H7 (cell line): Measurements from ENCODE around the gene TXK. TPM values are rescaled to one million over a fixed set of nuclear protein-coding genes. Genes with fewer than 3 reads are reported as not detected.
"Not testable (repeated sequence)": the region's sequence is repeated elsewhere in the genome, so short reads cannot be mapped to it uniquely, and the experiment has no call there.

ENCODE experiments used
- DNase-seq: peaks from one replicate; pipeline ENCODE4 v3.0.0; 2012
- H3K27me3 ChIP-seq: 2 replicates; pipeline ENCODE4 v1.6.0; 2011; ENCODE audit warnings: mild to moderate bottlenecking, low read length; ENCODE audit not compliant: control insufficient read depth, insufficient read depth
- H3K36me3 ChIP-seq: replicated peaks from 2 replicates; pipeline ENCODE4 v1.5.1; 2011; ENCODE audit warnings: low read length; ENCODE audit not compliant: control insufficient read depth, insufficient read depth
- H3K4me3 ChIP-seq: 2 replicates; pipeline ENCODE4 v1.5.1; 2011; ENCODE audit warnings: low read depth, mild to moderate bottlenecking, control low read depth, low read length, moderate library complexity; ENCODE audit not compliant: insufficient read depth
- total RNA-seq: library from RNA; depleted of rRNA; stranded (reverse); fragments of >200 nt; shearing (Covaris generic); gene quantifications from 2 replicates; pipeline ENCODE4 v1.2.3, GENCODE V29; 2014; rRNA removed

The TXK gene
- not detected in 2 replicates for total RNA-seq

DNA sequence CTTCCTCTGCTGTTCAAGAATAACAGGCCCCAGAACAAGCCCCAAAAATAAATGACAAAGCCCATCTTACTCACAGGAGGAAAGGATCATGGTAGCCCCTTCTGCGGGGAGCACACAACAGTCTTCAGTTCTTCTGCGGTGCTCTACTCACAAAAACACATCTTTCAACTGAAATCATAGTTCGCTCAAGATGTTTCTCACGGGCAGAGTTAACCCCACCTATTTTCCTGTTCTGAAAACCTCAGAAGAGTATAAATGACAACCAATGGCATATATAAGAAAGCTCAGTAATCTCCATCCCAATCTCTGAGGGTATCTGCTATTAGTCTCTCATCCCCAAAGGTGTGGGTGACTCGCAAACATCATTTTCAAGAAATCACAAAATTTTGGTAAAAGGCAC is at the start of gene TXK:
TSS of gene TXK (minus strand) at position 170 of the 400 bp plus-strand sequence. CDS start at position 90, 80 bp downstream.
- no peak for DNase-seq
- Histone ChIP-seq H3K36me3 (peaks cover 1% of the 10 kb centered on the region), H3K27me3 (no peaks in the 10 kb centered on the region), H3K4me3 (no peak within 1 kb of the TSS)

- DNase-seq: no peak
- Histone ChIP-seq H3K36me3 (no peaks in the 10 kb centered on the region), H3K27me3 (no peaks in the 10 kb centered on the region), H3K4me3 (no peak overlapping the region)
Observed at GRCh38 chr4:48180234-48180633, 46.2 kb upstream of the TXK start.

DNA sequence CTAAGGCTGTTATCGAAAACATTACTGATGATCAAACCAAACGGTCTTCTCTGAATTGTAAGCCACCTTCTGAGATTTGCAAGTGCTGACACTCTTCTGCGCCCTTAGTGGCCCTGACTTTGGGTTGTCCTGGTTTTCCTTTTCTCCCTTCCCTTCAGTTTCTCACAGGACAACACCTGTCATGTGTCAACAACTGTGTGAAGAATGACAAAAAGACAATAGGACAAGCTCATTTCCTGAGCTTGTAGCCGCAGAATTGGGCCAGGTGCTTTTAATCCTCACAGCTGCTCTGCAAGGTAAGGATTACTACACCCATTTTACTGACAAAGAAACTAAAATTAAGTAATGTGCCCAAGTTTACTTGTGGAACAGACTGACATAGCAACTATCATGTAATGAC is 44.9 kb upstream of the TXK start:
- Histone ChIP-seq H3K36me3 (no peaks in the 10 kb centered on the region), H3K27me3 (no peaks in the 10 kb centered on the region), H3K4me3 (no peak overlapping the region)
- no peak for DNase-seq

- Histone ChIP-seq H3K36me3 (no peaks in the 10 kb centered on the region), H3K27me3 (no peaks in the 10 kb centered on the region), H3K4me3 (no peak overlapping the region)
- no peak for DNase-seq
Observed at GRCh38 chr4:48175806-48176205, 41.8 kb upstream of the TXK start.

- DNase-seq: peak; percentile 28
- Histone ChIP-seq H3K36me3 (no peaks in the 10 kb centered on the region), H3K4me3 (no peak overlapping the region), H3K27me3 (no peaks in the 10 kb centered on the region)
Observed at GRCh38 chr4:48175328-48175727, 41.3 kb upstream of the TXK start.

GRCh38 chr4:48173056-48173991 is 39.3 kb upstream of the TXK start:
- no peaks in the 10 kb centered on the region for H3K36me3 ChIP-seq
- no peak for DNase-seq
- no peaks in the 10 kb centered on the region for H3K27me3 ChIP-seq
- no peak overlapping the region for H3K4me3 ChIP-seq

DNA sequence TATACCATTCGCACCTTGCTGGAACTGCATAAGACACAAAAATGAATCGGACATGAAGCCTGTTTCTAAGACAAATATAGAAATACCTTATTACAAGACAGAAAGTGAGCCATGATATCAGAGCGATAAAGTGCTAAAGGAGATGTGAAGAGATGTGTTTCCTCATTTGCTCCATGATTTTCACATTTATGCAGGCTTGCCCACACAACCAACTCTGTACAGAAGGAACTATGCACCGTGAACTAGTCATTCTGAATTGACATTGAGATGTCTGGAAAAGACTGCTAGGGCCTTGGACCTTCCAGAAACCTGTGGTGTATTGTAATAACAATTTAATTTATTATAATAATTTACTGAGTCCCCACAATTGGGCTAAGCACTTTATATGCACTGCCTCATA is 38.6 kb upstream of the TXK start:
- no peaks in the 10 kb centered on the region for H3K27me3 ChIP-seq
- H3K36me3 ChIP-seq: no peaks in the 10 kb centered on the region
- DNase-seq: no peak

DNA sequence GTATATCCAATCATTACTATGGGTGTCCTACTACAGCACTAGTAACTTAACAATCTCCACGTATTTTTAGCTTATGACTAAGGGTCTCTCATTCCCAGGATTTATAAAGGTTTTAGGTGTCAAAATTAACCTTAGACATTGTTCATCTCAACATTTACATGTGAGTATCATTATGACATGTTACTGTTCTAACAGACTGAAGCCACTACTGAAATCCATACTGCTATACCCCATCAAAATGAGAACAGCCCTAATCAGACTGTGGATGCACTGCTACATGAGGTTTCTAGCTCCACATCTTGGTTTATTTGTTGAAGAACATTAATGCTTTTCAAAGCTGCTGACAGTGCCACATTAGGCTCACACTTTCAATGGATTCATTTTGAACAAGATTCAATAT is 35.6 kb upstream of the TXK start:
- Histone ChIP-seq H3K4me3 (no peak overlapping the region), H3K27me3 (no peaks in the 10 kb centered on the region), H3K36me3 (no peaks in the 10 kb centered on the region)
- no peak for DNase-seq

More for the DNA sequence above, 38.6 kb upstream of the TXK start:
- H3K4me3 ChIP-seq: no peak overlapping the region

- DNase-seq: no peak
- Histone ChIP-seq H3K27me3 (no peaks in the 10 kb centered on the region), H3K36me3 (no peaks in the 10 kb centered on the region), H3K4me3 (no peak overlapping the region)
Observed at GRCh38 chr4:48167538-48168263, 33.7 kb upstream of the TXK start.

DNA sequence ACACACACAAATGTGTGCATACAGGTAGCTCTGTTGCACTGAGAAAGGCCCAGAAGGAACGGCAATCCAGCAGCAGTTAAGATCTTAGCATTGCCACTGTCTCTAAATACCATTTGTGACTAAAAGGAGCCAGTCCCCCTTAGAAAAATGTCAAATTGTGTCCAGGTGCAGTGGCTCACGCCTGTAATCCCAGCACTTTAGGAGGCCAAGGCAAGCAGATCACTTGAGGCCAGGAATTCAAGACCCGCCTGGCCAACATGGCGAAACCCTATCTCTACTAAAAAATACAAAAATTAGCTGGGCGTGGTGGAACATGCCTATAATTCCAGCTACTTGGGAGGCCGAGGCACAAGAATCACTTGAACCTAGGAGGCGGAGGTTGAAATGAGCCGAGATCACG is 30.5 kb upstream of the TXK start:
- H3K27me3 ChIP-seq, H3K36me3 ChIP-seq, DNase-seq, H3K4me3 ChIP-seq: not testable (repeated sequence)

GRCh38 chr4:48163746-48164145 is 29.7 kb upstream of the TXK start:
- no peaks in the 10 kb centered on the region for H3K36me3 ChIP-seq
- no peak overlapping the region for H3K4me3 ChIP-seq
- H3K27me3 ChIP-seq: no peaks in the 10 kb centered on the region
- DNase-seq: no peak

DNA sequence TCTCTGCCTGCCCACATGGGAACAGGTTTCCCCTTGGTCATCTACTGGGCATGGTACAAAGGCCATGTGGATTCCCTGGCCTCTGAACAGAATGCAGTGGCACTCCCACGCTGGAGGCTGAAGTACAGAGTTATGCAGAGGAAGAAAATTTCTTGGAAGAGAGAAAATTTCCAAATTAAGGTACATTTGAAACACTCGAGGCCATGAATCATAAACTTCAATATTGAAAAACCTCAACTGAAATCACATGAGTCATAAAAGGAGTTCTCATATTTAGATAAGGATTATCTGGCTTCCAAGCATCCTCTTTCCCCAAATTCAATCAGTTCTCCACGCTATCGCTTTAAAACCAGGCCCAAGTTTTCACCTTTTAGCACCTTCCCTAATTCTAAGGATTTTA is 28.1 kb upstream of the TXK start:
- H3K27me3 ChIP-seq: no peaks in the 10 kb centered on the region
- no peaks in the 10 kb centered on the region for H3K36me3 ChIP-seq
- no peak overlapping the region for H3K4me3 ChIP-seq
- no peak for DNase-seq

- Histone ChIP-seq H3K36me3 (peaks cover 3% of the 10 kb centered on the region), H3K27me3 (no peaks in the 10 kb centered on the region), H3K4me3 (no peak overlapping the region)
- DNase-seq: no peak
Observed at GRCh38 chr4:48157271-48157670, 23.2 kb upstream of the TXK start.

- peaks cover 3% of the 10 kb centered on the region for H3K36me3 ChIP-seq
Observed at GRCh38 chr4:48156423-48156822, 22.4 kb upstream of the TXK start.

More at GRCh38 chr4:48156423-48156822, 22.4 kb upstream of the TXK start:
- Histone ChIP-seq H3K4me3 (no peak overlapping the region), H3K27me3 (no peaks in the 10 kb centered on the region)
- no peak for DNase-seq
